ENCODE data around the gene IL9.
"Not testable (repeated sequence)": the region's sequence is repeated elsewhere in the genome, so short reads cannot be mapped to it uniquely, and the experiment has no call there.

The IL9 gene

GRCh38 chr5:135866016-135866415 lies 29.6 kb downstream of the IL9 start:
- no peak for DNase-seq

- no peak for DNase-seq
Measured at GRCh38 chr5:135864503-135865435, 30.9 kb downstream of the IL9 start.

- DNase-seq = no peak
Measured at GRCh38 chr5:135862744-135863143, 32.9 kb downstream of the IL9 start.

GRCh38 chr5:135862086-135862485 lies 33.6 kb downstream of the IL9 start:
- DNase-seq = no peak

GRCh38 chr5:135861641-135862040 lies 34.0 kb downstream of the IL9 start:
- DNase-seq = no peak

- no peak for DNase-seq
Measured at GRCh38 chr5:135859641-135860040, 36.0 kb downstream of the IL9 start.

GRCh38 chr5:135859186-135859585 lies 36.5 kb downstream of the IL9 start:
- DNase-seq = not testable (repeated sequence)

GRCh38 chr5:135857630-135858311 lies 37.9 kb downstream of the IL9 start:
- DNase-seq = no peak

GRCh38 chr5:135851915-135852845 lies 43.5 kb downstream of the IL9 start:
- no peak for DNase-seq

GRCh38 chr5:135851186-135851914 lies 44.3 kb downstream of the IL9 start:
- DNase-seq = no peak

GRCh38 chr5:135850671-135851070 lies 45.0 kb downstream of the IL9 start:
- no peak for DNase-seq

GRCh38 chr5:135850231-135850630 lies 45.4 kb downstream of the IL9 start:
- DNase-seq = no peak

GRCh38 chr5:135847976-135848375 lies 47.7 kb downstream of the IL9 start:
- DNase-seq = no peak

- DNase-seq = no peak
Measured at GRCh38 chr5:135846311-135846710, 49.3 kb downstream of the IL9 start.

- no peak for DNase-seq
Measured at GRCh38 chr5:135843571-135844337, 51.9 kb downstream of the IL9 start.

- DNase-seq = no peak
Measured at GRCh38 chr5:135842737-135843136, 52.9 kb downstream of the IL9 start.

All from COR-L47 (cell line).